Peyer's patch (tissue), 4 donors: ENCODE results near the gene PRR7. TPM values are rescaled to one million over a fixed set of nuclear protein-coding genes. Genes with fewer than 3 reads are reported as not detected.
A peak's percentile ranks its signal among the peaks of the same experiment; 100 is the strongest.

Source experiments
- DNase-seq, 3 donors: peaks; one replicate each; pipeline ENCODE4 v3.0.0-alpha.2; 2017 to 2019
- H3K27ac ChIP-seq, 4 donors: fragments of 200-600 bp; sonication (generic); one replicate each; pipeline ENCODE4 v1.5.1; 2016 to 2019
- H3K27me3 ChIP-seq, 2 donors: fragments of 200-600 bp; sonication (generic); one replicate each; pipeline ENCODE4 v1.5.1; 2019
- H3K36me3 ChIP-seq, 3 donors: fragments of 200-600 bp; sonication (generic); one replicate each; pipeline ENCODE4 v1.5.1; 2016 to 2019
- H3K4me1 ChIP-seq, 4 donors: fragments of 200-600 bp; sonication (generic); one replicate each; pipeline ENCODE4 v1.5.1; 2016 to 2019
- H3K4me3 ChIP-seq, 4 donors: fragments of 200-600 bp; sonication (generic); 1 replicate in 3 of 4; 2 replicates in 1 of 4; pipeline ENCODE4 v1.5.1; 2016 to 2019; ENCODE audit warnings: mild to moderate bottlenecking in 1 of 4
- H3K9me3 ChIP-seq, 4 donors: fragments of 200-600 bp; sonication (generic); one replicate each; pipeline ENCODE4 v1.5.1; 2016 to 2019; ENCODE audit warnings: mild to moderate bottlenecking in 1 of 4
- POLR2A ChIP-seq, 2 donors: fragments of 450-650 bp; IDR thresholded peaks; one replicate each; pipeline ENCODE4 v1.5.1; 2017; ENCODE audit warnings: antibody characterized with exemption in 2 of 2, mild to moderate bottlenecking in 2 of 2, moderate library complexity in 2 of 2
- total RNA-seq, 4 donors: library from RNA; depleted of rRNA; stranded (reverse); fragments of >200 nt; gene quantifications; one replicate each; pipeline ENCODE4 v1.1.0, GENCODE V29; 2016
- TF ChIP-seq, protein P1 (sequence below), 6 experiments: fragments of 450-650 bp in 4 of 6; fragments of 200-600 bp in 2 of 6; sonication (generic) in 1 of 6; IDR thresholded peaks; one replicate each; pipeline ENCODE4 v1.5.1; 2017 to 2019; ENCODE audit warnings: antibody characterized with exemption in 6 of 6, mild to moderate bottlenecking in 3 of 6, moderate library complexity in 1 of 6

The PRR7 gene
- total RNA-seq, 4 donors from 2014 or later: 0.70 to 2.2 (median 1.9) TPM; not detected in 1

DNA sequence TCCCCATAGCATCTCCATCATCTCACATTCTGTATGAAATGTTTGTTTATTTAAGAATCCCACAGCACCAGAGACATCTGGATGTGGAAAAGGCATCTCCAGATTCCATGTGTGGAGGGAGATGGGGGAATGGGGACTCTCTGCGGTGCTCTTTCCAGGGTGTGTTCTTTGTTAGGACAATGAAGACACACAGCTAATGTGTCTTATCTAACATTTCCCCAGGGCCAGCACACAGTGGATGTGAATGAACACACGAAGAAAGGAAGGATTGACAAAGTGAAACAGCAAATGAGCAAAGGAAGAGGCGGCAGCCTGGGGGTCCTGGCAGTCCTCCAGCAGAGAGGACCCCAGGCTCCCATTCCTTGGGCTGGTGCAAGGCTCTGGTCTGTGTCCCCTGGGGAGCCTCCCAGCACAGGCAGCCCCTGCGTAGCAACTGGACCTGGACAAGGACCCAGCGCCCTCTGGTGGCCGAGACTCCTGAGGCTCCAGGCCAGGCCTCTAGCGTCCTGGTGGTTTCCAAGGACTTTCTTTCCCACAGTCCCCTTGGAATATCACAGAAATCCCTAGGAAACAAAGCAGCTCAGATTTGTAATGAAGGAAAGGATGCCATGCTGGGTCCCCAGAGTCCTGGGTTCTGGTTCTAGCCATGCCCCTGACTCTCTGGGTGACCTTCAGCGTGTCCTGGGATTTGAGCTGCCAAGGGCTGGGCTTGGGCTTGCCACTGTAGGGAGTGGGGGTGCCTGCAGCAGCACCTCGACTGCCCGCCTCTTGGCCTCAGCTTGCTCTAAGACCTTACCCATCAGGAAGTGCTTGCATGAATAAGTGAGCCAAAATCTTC, 54.3 kb downstream of the PRR7 start:
- TF ChIP-seq, protein P1, sequence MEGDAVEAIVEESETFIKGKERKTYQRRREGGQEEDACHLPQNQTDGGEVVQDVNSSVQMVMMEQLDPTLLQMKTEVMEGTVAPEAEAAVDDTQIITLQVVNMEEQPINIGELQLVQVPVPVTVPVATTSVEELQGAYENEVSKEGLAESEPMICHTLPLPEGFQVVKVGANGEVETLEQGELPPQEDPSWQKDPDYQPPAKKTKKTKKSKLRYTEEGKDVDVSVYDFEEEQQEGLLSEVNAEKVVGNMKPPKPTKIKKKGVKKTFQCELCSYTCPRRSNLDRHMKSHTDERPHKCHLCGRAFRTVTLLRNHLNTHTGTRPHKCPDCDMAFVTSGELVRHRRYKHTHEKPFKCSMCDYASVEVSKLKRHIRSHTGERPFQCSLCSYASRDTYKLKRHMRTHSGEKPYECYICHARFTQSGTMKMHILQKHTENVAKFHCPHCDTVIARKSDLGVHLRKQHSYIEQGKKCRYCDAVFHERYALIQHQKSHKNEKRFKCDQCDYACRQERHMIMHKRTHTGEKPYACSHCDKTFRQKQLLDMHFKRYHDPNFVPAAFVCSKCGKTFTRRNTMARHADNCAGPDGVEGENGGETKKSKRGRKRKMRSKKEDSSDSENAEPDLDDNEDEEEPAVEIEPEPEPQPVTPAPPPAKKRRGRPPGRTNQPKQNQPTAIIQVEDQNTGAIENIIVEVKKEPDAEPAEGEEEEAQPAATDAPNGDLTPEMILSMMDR (IDR thresholded peaks at IDR 0.05): peak; percentile 83 to 94 (median 86)
- TF ChIP-seq POLR2A (IDR thresholded peaks at IDR 0.05): no peak
- Histone ChIP-seq H3K9me3 (no peaks in the 10 kb centered on the region), H3K36me3 (no peaks in the 10 kb centered on the region), H3K27ac (no peak overlapping the region), H3K27me3 (no peaks in the 10 kb centered on the region), H3K4me1 (peaks cover under 1 to 22% (median 14%) of the 10 kb centered on the region in 4 donors), H3K4me3 (no peak overlapping the region)
- DNase-seq: peak; percentile 92 to 96 (median 94)

DNA sequence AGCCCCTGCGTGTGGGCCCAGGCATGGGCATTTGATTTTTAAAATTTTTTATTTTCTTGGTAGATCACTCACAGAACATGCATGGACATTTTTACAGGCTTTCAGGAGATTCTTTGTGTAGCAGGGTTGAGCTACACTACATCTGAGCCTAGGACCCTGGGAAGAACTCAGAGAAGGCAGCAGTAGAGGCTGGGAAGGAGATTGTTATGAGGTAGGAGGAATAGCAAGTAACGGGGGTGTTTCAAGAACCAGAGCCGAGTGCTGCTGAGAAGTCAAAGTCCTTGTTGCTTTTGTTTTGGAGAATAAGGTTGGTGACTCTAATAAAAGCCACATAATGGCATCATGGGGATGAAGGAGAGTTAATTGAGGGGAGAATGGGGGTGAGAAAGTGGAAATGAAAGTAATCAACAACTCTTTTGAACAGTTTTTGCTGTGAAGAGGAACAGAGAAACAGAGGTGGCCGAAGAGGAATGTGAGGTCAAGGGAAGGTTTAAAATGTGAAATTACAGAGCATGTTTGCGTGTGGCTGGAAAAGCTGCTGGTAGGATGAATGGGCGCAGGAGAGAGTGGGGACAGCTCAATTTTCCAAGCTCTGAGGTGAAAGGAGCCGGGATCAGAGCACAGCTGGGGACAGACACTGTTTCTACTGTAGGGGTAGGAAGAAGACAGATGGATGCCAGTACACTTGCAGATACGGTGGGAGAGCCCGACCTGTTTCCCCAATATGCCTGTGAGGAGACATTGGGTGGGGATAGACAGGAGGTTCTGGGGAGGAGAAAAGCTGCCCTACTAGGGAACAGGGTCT, 55.5 kb downstream of the PRR7 start:
- H3K27me3 ChIP-seq: no peaks in the 10 kb centered on the region
- TF ChIP-seq, protein P1 (IDR thresholded peaks at IDR 0.05): no peak
- no peak for TF ChIP-seq POLR2A (IDR thresholded peaks at IDR 0.05)

GRCh38 chr5:177502886-177503285, 56.3 kb downstream of the PRR7 start:
- Histone ChIP-seq H3K36me3 (no peaks in the 10 kb centered on the region), H3K4me3 (no peak overlapping the region), H3K27me3 (no peaks in the 10 kb centered on the region), H3K4me1 (peaks cover 0 to 13% (median 9%) of the 10 kb centered on the region in 4 donors), H3K27ac (peak overlapping the region in 1 of 4 donors; percentile 38), H3K9me3 (no peaks in the 10 kb centered on the region)
- no peak for DNase-seq
- no peak for TF ChIP-seq POLR2A (IDR thresholded peaks at IDR 0.05)
- TF ChIP-seq, protein P1 (IDR thresholded peaks at IDR 0.05): no peak

More for the DNA sequence above, 55.5 kb downstream of the PRR7 start:
- Histone ChIP-seq H3K36me3 (no peaks in the 10 kb centered on the region), H3K9me3 (no peaks in the 10 kb centered on the region), H3K4me1 (peaks cover 0 to 15% (median 7%) of the 10 kb centered on the region in 4 donors), H3K4me3 (no peak overlapping the region), H3K27ac (peak overlapping the region in 1 of 4 donors; percentile 43)
- no peak for DNase-seq

- no peaks in the 10 kb centered on the region for H3K27me3 ChIP-seq
- H3K4me3 ChIP-seq: no peak overlapping the region
- no peak overlapping the region for H3K27ac ChIP-seq
- no peaks in the 10 kb centered on the region for H3K9me3 ChIP-seq
- peaks cover 0 to 10% (median 8%) of the 10 kb centered on the region in 4 donors for H3K4me1 ChIP-seq
- no peak for DNase-seq
- no peaks in the 10 kb centered on the region for H3K36me3 ChIP-seq
- TF ChIP-seq, protein P1 (IDR thresholded peaks at IDR 0.05): no peak
- TF ChIP-seq POLR2A (IDR thresholded peaks at IDR 0.05): no peak
Observed at GRCh38 chr5:177503351-177504085, 56.9 kb downstream of the PRR7 start.
